ENCODE data around the gene DEFB129.
"Not testable (repeated sequence)": the region's sequence is repeated elsewhere in the genome, so short reads cannot be mapped to it uniquely, and the experiment has no call there.

DEFB129 gene

GRCh38 chr20:226958-227357, at the start of gene DEFB129:
DEFB129 (plus strand) TSS chr20:227258; CDS start chr20:227289, 31 bp downstream.
- TF ChIP-seq ZFX (IDR thresholded peaks at IDR 0.05; ENCODE audit: borderline replicate concordance), result no peak
- no peak for TF ChIP-seq CTCF (IDR thresholded peaks at IDR 0.05)
- no peak within 1 kb of the TSS for H3K27ac ChIP-seq

GRCh38 chr20:184288-184687, 42.8 kb upstream of the DEFB129 start:
- H3K27ac ChIP-seq, result no peak overlapping the region
- TF ChIP-seq ZFX (IDR thresholded peaks at IDR 0.05; ENCODE audit: borderline replicate concordance), result no peak
- no peak for TF ChIP-seq CTCF (IDR thresholded peaks at IDR 0.05)

GRCh38 chr20:187733-188132, 39.3 kb upstream of the DEFB129 start:
- TF ChIP-seq CTCF (IDR thresholded peaks at IDR 0.05), result no peak
- no peak for TF ChIP-seq ZFX (IDR thresholded peaks at IDR 0.05; ENCODE audit: borderline replicate concordance)
- no peak overlapping the region for H3K27ac ChIP-seq

- no peak within 1 kb of the TSS for H3K27ac ChIP-seq
- TF ChIP-seq ZFX (IDR thresholded peaks at IDR 0.05; ENCODE audit: borderline replicate concordance), result no peak
- TF ChIP-seq CTCF (IDR thresholded peaks at IDR 0.05), result no peak
These were observed 37.4 kb upstream of the DEFB129 start, which contains the start of gene DEFB128 for GRCh38 chr20:189611-190010. DEFB128 (minus strand) TSS chr20:189711; CDS start chr20:189623, 88 bp downstream.

GRCh38 chr20:198225-198624, 28.8 kb upstream of the DEFB129 start:
- no peak overlapping the region for H3K27ac ChIP-seq

GRCh38 chr20:199996-200395, 27.1 kb upstream of the DEFB129 start:
- TF ChIP-seq ZFX (IDR thresholded peaks at IDR 0.05; ENCODE audit: borderline replicate concordance) (no peak), CTCF (IDR thresholded peaks at IDR 0.05) (no peak)
- H3K27ac ChIP-seq, result no peak overlapping the region

More at GRCh38 chr20:198225-198624, 28.8 kb upstream of the DEFB129 start:
- TF ChIP-seq CTCF (IDR thresholded peaks at IDR 0.05), result no peak
- TF ChIP-seq ZFX (IDR thresholded peaks at IDR 0.05; ENCODE audit: borderline replicate concordance), result no peak

- not testable (repeated sequence) for H3K27ac ChIP-seq
These were observed 23.4 kb upstream of the DEFB129 start for GRCh38 chr20:203630-204029.

- H3K27ac ChIP-seq, result no peak overlapping the region
- TF ChIP-seq ZFX (IDR thresholded peaks at IDR 0.05; ENCODE audit: borderline replicate concordance) (no peak), CTCF (IDR thresholded peaks at IDR 0.05) (peak; percentile 78)
These were observed 18.0 kb upstream of the DEFB129 start for GRCh38 chr20:208942-209566.
